GM12892 (cell line): ENCODE results near the gene NAP1L5.

Experiments
- POLR2A ChIP-seq: IDR thresholded peaks from 2 replicates; pipeline ENCODE4 v1.6.1; 2011; ENCODE audit warnings: low read depth, low read length, control low read depth
- TAF1 ChIP-seq: IDR thresholded peaks from 2 replicates; pipeline ENCODE4 v1.6.1; 2011; ENCODE audit warnings: low read depth, mild to moderate bottlenecking, control low read depth, low read length, borderline replicate concordance

GRCh38 chr4:88732714-88733368 lies 35.2 kb upstream of the NAP1L5 start:
- TF ChIP-seq POLR2A (no peak), TAF1 (no peak)
